ENCODE measurements around the gene CYB561. TPM values are rescaled to one million over a fixed set of nuclear protein-coding genes. Genes with fewer than 3 reads are reported as not detected.
A peak's percentile ranks its signal among the peaks of the same experiment; 100 is the strongest.

CYB561 gene
- total and polyA plus RNA-seq, 2 experiments from 2014 or later = 15.9 to 19.1 TPM

DNA sequence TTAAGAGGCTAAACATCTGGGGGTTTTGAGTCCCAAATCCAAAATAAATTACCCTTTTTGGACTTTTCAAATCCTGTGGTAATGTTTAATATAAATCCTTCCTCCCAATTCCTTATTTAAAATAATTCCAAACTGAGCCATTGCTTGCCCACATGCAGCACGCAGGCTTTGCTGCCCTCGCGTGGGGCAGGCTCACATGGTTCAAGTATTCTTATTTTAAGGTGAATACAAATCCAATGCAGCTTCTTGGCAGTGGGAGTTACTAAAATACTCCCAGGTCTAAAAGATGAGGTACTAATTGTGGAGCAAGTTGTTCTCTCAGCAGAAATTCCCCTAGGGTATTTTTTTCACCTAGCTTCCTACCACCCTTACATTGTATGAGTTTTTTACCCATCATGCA lies 33.0 kb downstream of the CYB561 start:
- no peaks in the 10 kb centered on the region for H3K9me3 ChIP-seq (ENCODE audit: low read depth)
- peaks cover 7% of the 10 kb centered on the region; the same call in 1 of the 2 replicates for H3F3A ChIP-seq (ENCODE audit: insufficient read depth)
- peaks cover 58% of the 10 kb centered on the region; the same call in 1 of the 2 replicates for H3K36me3 ChIP-seq (ENCODE audit: low read depth)
- no peak overlapping the region for H3K9ac ChIP-seq
- no peaks in the 10 kb centered on the region for H3K9me2 ChIP-seq (ENCODE audit: insufficient read depth)
- in situ Hi-C loops (cut with MboI) = no loop called here
- no peak for TF ChIP-seq EZH2 (IDR thresholded peaks at IDR 0.05; ENCODE audit: insufficient read depth, poor library complexity, severe bottlenecking)
- no peak for TF ChIP-seq EZH2phosphoT487 (IDR thresholded peaks at IDR 0.05; ENCODE audit: insufficient read depth, low read depth)
- H3K4me2 ChIP-seq (ENCODE audit: unreplicated experiment) = no peak overlapping the region
- no peaks in the 10 kb centered on the region for H3K27me3 ChIP-seq (replicated peaks; ENCODE audit: insufficient read depth)
- 95 to 100% methylated on average over 3 of the region's 3 CpGs for WGBS, 2 experiments (ENCODE audit: low coverage in 1 of 2, low lambda C conversion rate in 2 of 2, missing lambda C conversion rate in 2 of 2)
- H3K27ac ChIP-seq = no peak overlapping the region
- no peak overlapping the region for H3K4me3 ChIP-seq
- no peak overlapping the region for H2AFZ ChIP-seq
- no peaks in the 10 kb centered on the region for H3K79me2 ChIP-seq (ENCODE audit: insufficient read depth)
- DNase-seq = no peak
- H3K4me1 ChIP-seq (ENCODE audit: insufficient read depth) = peaks cover 3% of the 10 kb centered on the region; the same call in 1 of the 2 replicates
- no peaks in the 10 kb centered on the region for H4K20me1 ChIP-seq (ENCODE audit: insufficient read depth)

DNA sequence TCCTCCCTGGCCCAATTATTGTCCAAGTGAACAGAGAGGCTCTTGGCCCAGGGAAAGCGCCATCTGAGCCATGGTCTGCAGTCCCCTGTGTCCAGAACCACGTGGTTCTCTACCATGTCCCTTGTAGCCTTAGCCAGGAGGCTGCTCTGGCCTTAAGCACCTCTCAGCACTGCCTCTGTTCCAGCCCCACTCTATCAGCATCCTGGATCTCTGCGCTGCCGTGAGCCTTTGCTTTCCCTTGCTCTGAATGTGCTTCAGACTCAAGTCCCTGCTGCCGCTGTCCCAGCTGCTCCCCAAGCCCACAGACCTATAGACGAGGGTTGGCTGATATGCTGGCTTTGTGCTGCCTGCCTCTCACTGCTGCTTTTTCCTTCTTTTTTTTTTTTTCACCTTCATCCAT lies 33.9 kb downstream of the CYB561 start:
- Histone ChIP-seq H3K4me3 (no peak overlapping the region), H3K79me2 (ENCODE audit: insufficient read depth) (no peaks in the 10 kb centered on the region), H3K9ac (no peak overlapping the region), H3K9me2 (ENCODE audit: insufficient read depth) (no peaks in the 10 kb centered on the region), H3K36me3 (ENCODE audit: low read depth) (peaks cover 55% of the 10 kb centered on the region; the same call in 1 of the 2 replicates), H3F3A (ENCODE audit: insufficient read depth) (peaks cover 13% of the 10 kb centered on the region; the same call in 1 of the 2 replicates), H3K4me2 (ENCODE audit: unreplicated experiment) (no peak overlapping the region), H3K27me3 (replicated peaks; ENCODE audit: insufficient read depth) (no peaks in the 10 kb centered on the region), H3K9me3 (ENCODE audit: low read depth) (no peaks in the 10 kb centered on the region), H3K4me1 (ENCODE audit: insufficient read depth) (peaks cover 12% of the 10 kb centered on the region), H4K20me1 (ENCODE audit: insufficient read depth) (no peaks in the 10 kb centered on the region), H3K27ac (no peak overlapping the region), H2AFZ (no peak overlapping the region)
- no peak for DNase-seq
- TF ChIP-seq EZH2phosphoT487 (IDR thresholded peaks at IDR 0.05; ENCODE audit: insufficient read depth, low read depth) (no peak), EZH2 (IDR thresholded peaks at IDR 0.05; ENCODE audit: insufficient read depth, poor library complexity, severe bottlenecking) (no peak)
- 89 to 99% methylated on average over 6 of the region's 6 CpGs for WGBS, 2 experiments (ENCODE audit: low coverage in 1 of 2, low lambda C conversion rate in 2 of 2, missing lambda C conversion rate in 2 of 2)
- in situ Hi-C loops (cut with MboI) = no loop called here

DNA sequence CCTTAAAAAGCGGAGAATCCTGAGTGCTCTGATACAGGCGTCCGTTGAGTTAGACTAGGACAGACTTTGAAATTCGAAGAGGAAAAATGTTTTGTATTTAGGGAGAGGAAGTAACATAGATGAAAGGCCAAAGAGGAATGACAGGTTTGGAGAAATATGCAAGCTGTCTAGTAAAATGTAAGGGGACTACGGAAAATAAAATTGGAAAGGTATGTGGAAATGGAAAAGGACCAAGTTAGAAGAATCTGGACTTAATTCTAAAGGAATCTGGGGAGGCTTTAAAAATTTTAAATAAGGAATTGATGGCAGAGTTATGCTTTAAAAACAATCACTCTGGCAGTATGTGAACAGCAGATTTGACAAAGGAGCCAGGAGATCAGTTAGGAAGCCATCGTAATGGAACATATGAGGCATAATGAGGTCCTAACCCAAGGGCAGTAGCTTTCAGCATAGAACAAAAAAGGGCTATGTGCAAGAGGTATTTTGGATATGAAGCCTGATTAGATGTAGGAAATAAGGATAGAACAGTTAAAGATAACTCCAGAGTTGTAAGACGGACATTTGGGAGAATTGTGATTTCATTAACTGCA lies 38.3 kb downstream of the CYB561 start:
- Histone ChIP-seq H3K27me3 (replicated peaks; ENCODE audit: insufficient read depth) (no peaks in the 10 kb centered on the region), H3K9ac (peak overlapping the region; percentile 8; the same call in 1 of the 2 replicates), H4K20me1 (ENCODE audit: insufficient read depth) (no peaks in the 10 kb centered on the region), H2AFZ (no peak overlapping the region), H3K9me2 (ENCODE audit: insufficient read depth) (no peaks in the 10 kb centered on the region), H3K4me2 (ENCODE audit: unreplicated experiment) (peak overlapping the region; percentile 4), H3K9me3 (ENCODE audit: low read depth) (no peaks in the 10 kb centered on the region), H3K27ac (peak overlapping the region; percentile 62), H3K36me3 (ENCODE audit: low read depth) (peaks cover 29% of the 10 kb centered on the region), H3F3A (ENCODE audit: insufficient read depth) (peaks cover 38% of the 10 kb centered on the region), H3K79me2 (ENCODE audit: insufficient read depth) (peaks cover 17% of the 10 kb centered on the region; the same call in 1 of the 2 replicates), H3K4me1 (ENCODE audit: insufficient read depth) (peaks cover 34% of the 10 kb centered on the region), H3K4me3 (no peak overlapping the region)
- 75% methylated on average over 7 of the region's 7 CpGs for WGBS, 2 experiments (ENCODE audit: low coverage in 1 of 2, low lambda C conversion rate in 2 of 2, missing lambda C conversion rate in 2 of 2)
- peak; percentile 49 for DNase-seq
- in situ Hi-C loops (cut with MboI) = loop anchor here (10.0 kb wide), 1 partner anchor 703 kb away; no protein-coding TSS in a partner anchor
- TF ChIP-seq EZH2 (IDR thresholded peaks at IDR 0.05; ENCODE audit: insufficient read depth, poor library complexity, severe bottlenecking) (no peak), EZH2phosphoT487 (IDR thresholded peaks at IDR 0.05; ENCODE audit: insufficient read depth, low read depth) (no peak)

DNA sequence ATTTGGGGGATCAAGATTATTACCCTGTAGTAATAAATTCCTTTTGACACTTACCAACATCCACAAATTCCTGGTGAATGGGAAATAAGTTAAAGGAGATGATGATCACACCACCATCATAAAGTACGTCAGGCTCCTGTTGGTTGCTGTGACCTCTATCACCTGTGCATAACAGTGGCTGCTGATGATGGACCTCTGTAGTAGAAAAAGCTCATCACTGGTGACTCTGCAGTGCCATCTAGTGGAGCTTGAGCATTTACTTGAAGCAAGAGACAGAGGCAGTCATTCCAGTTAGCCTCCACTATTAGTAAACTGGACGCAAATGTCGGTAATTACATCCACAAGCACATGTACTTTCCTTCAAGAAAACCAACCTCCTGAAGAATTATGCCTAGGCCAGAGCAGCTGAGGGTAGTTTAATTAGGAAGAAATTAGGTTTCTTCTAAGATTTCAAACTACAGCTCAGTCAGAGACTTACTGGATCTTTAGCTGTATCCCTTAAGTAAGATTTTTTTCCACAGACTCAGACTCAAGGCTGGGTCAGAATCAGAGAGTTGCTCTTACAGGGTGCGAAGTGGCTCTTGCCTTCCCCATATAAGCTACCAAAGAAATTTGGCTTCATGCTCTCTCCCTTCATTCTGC lies 39.3 kb downstream of the CYB561 start:
- peaks cover 40% of the 10 kb centered on the region for H3F3A ChIP-seq (ENCODE audit: insufficient read depth)
- TF ChIP-seq EZH2 (IDR thresholded peaks at IDR 0.05; ENCODE audit: insufficient read depth, poor library complexity, severe bottlenecking) (no peak), EZH2phosphoT487 (IDR thresholded peaks at IDR 0.05; ENCODE audit: insufficient read depth, low read depth) (no peak)
- in situ Hi-C loops (cut with MboI) = loop anchor here (10.0 kb wide), 1 partner anchor 702 kb away; no protein-coding TSS in a partner anchor
- no peak overlapping the region for H3K4me3 ChIP-seq
- no peaks in the 10 kb centered on the region for H3K27me3 ChIP-seq (replicated peaks; ENCODE audit: insufficient read depth)
- H3K9me2 ChIP-seq (ENCODE audit: insufficient read depth) = no peaks in the 10 kb centered on the region
- peaks cover 38% of the 10 kb centered on the region for H3K4me1 ChIP-seq (ENCODE audit: insufficient read depth)
- H3K36me3 ChIP-seq (ENCODE audit: low read depth) = peaks cover 25% of the 10 kb centered on the region
- peaks cover 27% of the 10 kb centered on the region; the same call in 1 of the 2 replicates for H3K79me2 ChIP-seq (ENCODE audit: insufficient read depth)
- no peaks in the 10 kb centered on the region for H4K20me1 ChIP-seq (ENCODE audit: insufficient read depth)
- H3K4me2 ChIP-seq (ENCODE audit: unreplicated experiment) = no peak overlapping the region
- 23 to 25% methylated on average over 4 of the region's 4 CpGs for WGBS, 2 experiments (ENCODE audit: low coverage in 1 of 2, low lambda C conversion rate in 2 of 2, missing lambda C conversion rate in 2 of 2)
- H3K9me3 ChIP-seq (ENCODE audit: low read depth) = no peaks in the 10 kb centered on the region
- DNase-seq = peak; percentile 91
- H2AFZ ChIP-seq = no peak overlapping the region
- peak overlapping the region; percentile 62 for H3K27ac ChIP-seq
- peak overlapping the region; percentile 18 for H3K9ac ChIP-seq

All from GM23248 (cell line).